ENCODE results near the gene NPHP4. TPM values are rescaled to one million over a fixed set of nuclear protein-coding genes. Genes with fewer than 3 reads are reported as not detected.

Gene NPHP4
- polyA plus RNA-seq, 1 of the 3 experiments (the other 2 are of a cell fraction) = 7.0 TPM

DNA sequence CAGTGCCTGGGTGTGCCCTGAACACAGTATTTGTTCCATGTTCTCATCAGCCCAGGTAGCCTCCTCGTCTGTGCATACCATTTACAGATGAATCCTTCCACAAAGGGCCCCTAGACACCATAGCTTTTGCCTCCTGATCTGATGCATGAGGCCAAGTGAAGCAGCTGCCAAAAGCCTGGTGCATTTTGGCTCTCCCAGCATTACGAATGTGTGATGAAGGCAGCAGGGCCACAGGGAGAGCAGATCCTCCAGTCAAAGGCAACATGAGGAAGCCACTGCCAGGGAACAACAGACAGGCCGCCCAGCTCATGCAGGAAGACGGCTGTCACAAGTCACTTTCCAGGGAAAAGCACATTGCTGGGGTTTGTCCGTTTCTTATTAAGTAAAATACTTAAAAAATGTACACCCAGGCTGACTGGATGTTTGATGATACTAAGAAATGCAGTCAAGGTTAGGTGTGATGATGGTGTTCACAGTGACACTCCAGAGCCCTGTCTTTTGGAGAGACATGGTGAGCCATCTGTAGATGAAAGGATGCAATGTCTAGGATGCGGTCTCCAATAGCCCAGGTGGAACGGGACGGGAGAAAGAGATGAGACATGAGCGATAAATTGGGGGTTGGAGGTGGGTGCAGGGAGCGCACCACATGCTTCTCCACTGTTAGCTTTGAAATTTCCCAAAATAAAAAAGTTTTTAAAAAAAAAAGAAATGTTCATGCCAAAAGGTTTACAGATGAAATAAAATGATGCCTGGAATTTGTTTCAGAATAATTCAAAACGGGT is 48.7 kb downstream of the NPHP4 start:
- no peak for TF ChIP-seq CHD2 (IDR thresholded peaks at IDR 0.05; ENCODE audit: low read length, partially characterized antibody)
- no peak for TF ChIP-seq SIN3A (IDR thresholded peaks at IDR 0.05; ENCODE audit: borderline replicate concordance, low read depth, low read length)
- TF ChIP-seq FOSL2 (IDR thresholded peaks at IDR 0.05; ENCODE audit: borderline replicate concordance, low read depth) = no peak
- TF ChIP-seq, protein P1, sequence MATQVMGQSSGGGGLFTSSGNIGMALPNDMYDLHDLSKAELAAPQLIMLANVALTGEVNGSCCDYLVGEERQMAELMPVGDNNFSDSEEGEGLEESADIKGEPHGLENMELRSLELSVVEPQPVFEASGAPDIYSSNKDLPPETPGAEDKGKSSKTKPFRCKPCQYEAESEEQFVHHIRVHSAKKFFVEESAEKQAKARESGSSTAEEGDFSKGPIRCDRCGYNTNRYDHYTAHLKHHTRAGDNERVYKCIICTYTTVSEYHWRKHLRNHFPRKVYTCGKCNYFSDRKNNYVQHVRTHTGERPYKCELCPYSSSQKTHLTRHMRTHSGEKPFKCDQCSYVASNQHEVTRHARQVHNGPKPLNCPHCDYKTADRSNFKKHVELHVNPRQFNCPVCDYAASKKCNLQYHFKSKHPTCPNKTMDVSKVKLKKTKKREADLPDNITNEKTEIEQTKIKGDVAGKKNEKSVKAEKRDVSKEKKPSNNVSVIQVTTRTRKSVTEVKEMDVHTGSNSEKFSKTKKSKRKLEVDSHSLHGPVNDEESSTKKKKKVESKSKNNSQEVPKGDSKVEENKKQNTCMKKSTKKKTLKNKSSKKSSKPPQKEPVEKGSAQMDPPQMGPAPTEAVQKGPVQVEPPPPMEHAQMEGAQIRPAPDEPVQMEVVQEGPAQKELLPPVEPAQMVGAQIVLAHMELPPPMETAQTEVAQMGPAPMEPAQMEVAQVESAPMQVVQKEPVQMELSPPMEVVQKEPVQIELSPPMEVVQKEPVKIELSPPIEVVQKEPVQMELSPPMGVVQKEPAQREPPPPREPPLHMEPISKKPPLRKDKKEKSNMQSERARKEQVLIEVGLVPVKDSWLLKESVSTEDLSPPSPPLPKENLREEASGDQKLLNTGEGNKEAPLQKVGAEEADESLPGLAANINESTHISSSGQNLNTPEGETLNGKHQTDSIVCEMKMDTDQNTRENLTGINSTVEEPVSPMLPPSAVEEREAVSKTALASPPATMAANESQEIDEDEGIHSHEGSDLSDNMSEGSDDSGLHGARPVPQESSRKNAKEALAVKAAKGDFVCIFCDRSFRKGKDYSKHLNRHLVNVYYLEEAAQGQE (IDR thresholded peaks at IDR 0.05; ENCODE audit: low read depth, low read length) = no peak
- no peak for TF ChIP-seq TAF1 (IDR thresholded peaks at IDR 0.05; ENCODE audit: borderline replicate concordance, low read depth, low read length)
- TF ChIP-seq SMC3 (IDR thresholded peaks at IDR 0.05; ENCODE audit: low read depth, low read length) = no peak
- TF ChIP-seq EP300 (IDR thresholded peaks at IDR 0.05; ENCODE audit: borderline replicate concordance in 1 of 2, low read depth in 1 of 2, low read length in 1 of 2) = no peak
- no peak for TF ChIP-seq YY1 (IDR thresholded peaks at IDR 0.05; ENCODE audit: low read depth)
- TF ChIP-seq RCOR1 (IDR thresholded peaks at IDR 0.05; ENCODE audit: low read length) = no peak
- TF ChIP-seq FOXJ3 (CRISPR knock-in tag; IDR thresholded peaks at IDR 0.05) = no peak
- no peak for TF ChIP-seq NRF1 (IDR thresholded peaks at IDR 0.05; ENCODE audit: low read depth, low read length)
- TF ChIP-seq, protein P2, sequence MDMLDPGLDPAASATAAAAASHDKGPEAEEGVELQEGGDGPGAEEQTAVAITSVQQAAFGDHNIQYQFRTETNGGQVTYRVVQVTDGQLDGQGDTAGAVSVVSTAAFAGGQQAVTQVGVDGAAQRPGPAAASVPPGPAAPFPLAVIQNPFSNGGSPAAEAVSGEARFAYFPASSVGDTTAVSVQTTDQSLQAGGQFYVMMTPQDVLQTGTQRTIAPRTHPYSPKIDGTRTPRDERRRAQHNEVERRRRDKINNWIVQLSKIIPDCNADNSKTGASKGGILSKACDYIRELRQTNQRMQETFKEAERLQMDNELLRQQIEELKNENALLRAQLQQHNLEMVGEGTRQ (IDR thresholded peaks at IDR 0.05; ENCODE audit: borderline replicate concordance, low read depth, low read length) = no peak

More for the DNA sequence above, 48.7 kb downstream of the NPHP4 start:
- no peaks in the 10 kb centered on the region; a peak in 1 of 4 replicates for H3K4me1 ChIP-seq (ENCODE audit: control insufficient read depth in 1 of 2, insufficient read depth in 2 of 2, low read depth in 1 of 2, low read length in 1 of 2)
- H3K9me2 ChIP-seq = no peaks in the 10 kb centered on the region
- WGBS (ENCODE audit: low lambda C conversion rate) = 83% methylated on average over 10 of the region's 11 CpGs
- H3K27ac ChIP-seq (ENCODE audit: low read depth in 2 of 2, low read length in 1 of 2) = no peak overlapping the region
- no peaks in the 10 kb centered on the region for H3K27me3 ChIP-seq (ENCODE audit: insufficient read depth)
- no peaks in the 10 kb centered on the region for H3K79me2 ChIP-seq (ENCODE audit: insufficient read depth)
- H3K9ac ChIP-seq = no peak overlapping the region
- DNase-seq = no peak
- no peaks in the 10 kb centered on the region for H4K20me1 ChIP-seq (ENCODE audit: insufficient read depth)
- H3K36me3 ChIP-seq (replicated peaks in 1 of 2; ENCODE audit: control insufficient read depth in 1 of 2, insufficient read depth in 2 of 2, low read length in 1 of 2) = peaks cover 0 to 22% of the 10 kb centered on the region in 2 experiments
- ChIA-PET POLR2A (no interaction called here), CTCF (interaction anchor here (0.7 kb wide), 1 partner anchor 10 kb away, joined by 3 read pairs; no protein-coding TSS in a partner anchor)
- no peak overlapping the region for H3K4me3 ChIP-seq (ENCODE audit: low read depth in 2 of 2, low read length in 1 of 2)
- H3F3A ChIP-seq (replicated peaks; ENCODE audit: insufficient read depth) = no peaks in the 10 kb centered on the region
- no peak overlapping the region for H3K4me2 ChIP-seq
- H3K9me3 ChIP-seq = no peaks in the 10 kb centered on the region
- H2AFZ ChIP-seq (ENCODE audit: low read depth) = no peak overlapping the region
